Erythroblast (primary cell): ENCODE data around the gene PKMYT1.
A peak's percentile ranks its signal among the peaks of the same experiment; 100 is the strongest.

Source experiments
- DNase-seq, 2 experiments: peaks; one replicate each; lab custom pipeline; 2025; lab: John Stamatoyannopoulos, UW
- GATA1 ChIP-seq: IDR thresholded peaks from 2 replicates; pipeline ENCODE4 v1.6.1; 2011; ENCODE audit warnings: low read depth, mild to moderate bottlenecking, control low read depth, low read length, moderate library complexity
- POLR2A ChIP-seq: IDR thresholded peaks from 2 replicates; pipeline ENCODE4 v1.6.1; 2011; ENCODE audit warnings: mild to moderate bottlenecking, low read length

The PKMYT1 gene

DNA sequence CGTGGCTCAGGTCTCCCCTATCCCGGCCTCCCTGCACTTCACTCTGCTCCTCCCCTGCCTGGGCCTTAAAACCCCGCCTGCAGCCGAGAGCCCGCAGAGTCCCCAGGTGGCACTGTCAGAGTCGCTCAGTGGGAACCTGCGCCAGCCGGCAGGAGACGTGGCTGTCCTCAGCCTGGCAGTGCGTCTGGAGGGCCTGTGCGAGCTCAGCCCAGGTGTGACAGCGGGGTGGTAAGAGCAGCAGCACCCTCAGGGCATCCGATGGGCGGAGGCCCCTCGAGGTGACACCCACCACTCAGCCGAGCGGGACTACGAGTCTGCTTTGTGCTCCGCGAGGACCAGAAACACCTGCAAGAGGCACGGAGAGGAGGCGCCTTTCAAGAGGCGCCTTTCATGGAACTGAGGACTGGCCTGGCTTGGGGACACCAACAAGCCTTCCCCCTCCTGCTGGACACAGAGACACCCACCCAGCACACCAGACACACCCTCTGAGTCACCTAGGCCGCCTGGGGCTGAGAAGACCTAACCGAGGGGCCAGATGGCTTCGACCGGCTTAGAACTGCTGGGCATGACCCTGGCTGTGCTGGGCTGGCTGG lies 32.7 kb upstream of the PKMYT1 start, which contains the start of gene CLDN9:
TSS of gene CLDN9 (plus strand) at position 96 of the 593 bp plus-strand sequence. CDS start at position 536, 440 bp downstream.
- TF ChIP-seq GATA1, result no peak
- TF ChIP-seq POLR2A, result no peak

GRCh38 chr16:3012246-3012645 lies 32.0 kb upstream of the PKMYT1 start:
- no peak for DNase-seq
- TF ChIP-seq GATA1 (no peak), POLR2A (no peak)

More for the DNA sequence above, 32.7 kb upstream of the PKMYT1 start, which contains the start of gene CLDN9:
- no peak for DNase-seq

- TF ChIP-seq GATA1 (no peak), POLR2A (no peak)
- no peak for DNase-seq
Observed at GRCh38 chr16:3010510-3010909, 30.3 kb upstream of the PKMYT1 start.

GRCh38 chr16:3009568-3010390 lies 29.5 kb upstream of the PKMYT1 start:
- no peak for DNase-seq
- TF ChIP-seq GATA1, result no peak
- no peak for TF ChIP-seq POLR2A

GRCh38 chr16:3008690-3009037 lies 28.4 kb upstream of the PKMYT1 start:
- TF ChIP-seq POLR2A (no peak), GATA1 (no peak)
- DNase-seq, result peak; percentile 31 to 50

DNA sequence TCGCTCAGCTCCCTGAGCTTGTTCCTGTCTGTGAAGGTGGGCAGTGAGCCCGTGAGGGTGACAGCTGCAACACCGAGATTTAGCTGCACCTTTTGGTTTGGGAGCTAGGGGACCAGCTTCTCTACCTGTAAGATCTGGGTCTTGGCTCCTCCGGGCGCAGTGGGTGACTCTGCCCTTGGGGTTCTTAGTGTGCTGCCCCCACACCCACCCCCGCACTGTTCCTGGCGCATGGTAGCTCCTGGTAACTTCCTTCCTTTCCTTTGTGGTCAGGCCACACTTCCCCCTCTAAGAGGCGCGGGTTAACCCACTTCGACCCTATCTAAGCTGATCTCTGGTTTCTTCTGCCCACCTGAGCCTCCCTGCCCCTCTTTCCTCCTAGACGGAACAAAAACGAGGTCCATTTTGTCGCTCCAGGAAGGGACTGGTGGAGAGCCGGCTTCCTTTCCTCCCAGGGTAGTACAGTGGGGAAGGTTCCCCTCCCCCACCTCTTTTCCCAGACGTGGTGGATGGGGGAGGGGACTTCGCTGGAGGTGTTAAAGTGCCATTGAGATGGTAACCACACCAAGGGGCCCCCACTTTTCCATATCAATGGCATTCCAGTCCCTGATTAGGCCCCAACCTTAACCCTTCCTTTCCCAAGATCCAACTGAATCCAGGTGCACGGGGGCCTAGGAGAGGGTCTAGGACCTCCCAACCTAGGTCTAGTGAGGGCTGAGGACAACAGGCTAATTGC lies 27.9 kb upstream of the PKMYT1 start:
- peak in 1 of 2 experiments; percentile 23 for DNase-seq
- no peak for TF ChIP-seq GATA1

DNA sequence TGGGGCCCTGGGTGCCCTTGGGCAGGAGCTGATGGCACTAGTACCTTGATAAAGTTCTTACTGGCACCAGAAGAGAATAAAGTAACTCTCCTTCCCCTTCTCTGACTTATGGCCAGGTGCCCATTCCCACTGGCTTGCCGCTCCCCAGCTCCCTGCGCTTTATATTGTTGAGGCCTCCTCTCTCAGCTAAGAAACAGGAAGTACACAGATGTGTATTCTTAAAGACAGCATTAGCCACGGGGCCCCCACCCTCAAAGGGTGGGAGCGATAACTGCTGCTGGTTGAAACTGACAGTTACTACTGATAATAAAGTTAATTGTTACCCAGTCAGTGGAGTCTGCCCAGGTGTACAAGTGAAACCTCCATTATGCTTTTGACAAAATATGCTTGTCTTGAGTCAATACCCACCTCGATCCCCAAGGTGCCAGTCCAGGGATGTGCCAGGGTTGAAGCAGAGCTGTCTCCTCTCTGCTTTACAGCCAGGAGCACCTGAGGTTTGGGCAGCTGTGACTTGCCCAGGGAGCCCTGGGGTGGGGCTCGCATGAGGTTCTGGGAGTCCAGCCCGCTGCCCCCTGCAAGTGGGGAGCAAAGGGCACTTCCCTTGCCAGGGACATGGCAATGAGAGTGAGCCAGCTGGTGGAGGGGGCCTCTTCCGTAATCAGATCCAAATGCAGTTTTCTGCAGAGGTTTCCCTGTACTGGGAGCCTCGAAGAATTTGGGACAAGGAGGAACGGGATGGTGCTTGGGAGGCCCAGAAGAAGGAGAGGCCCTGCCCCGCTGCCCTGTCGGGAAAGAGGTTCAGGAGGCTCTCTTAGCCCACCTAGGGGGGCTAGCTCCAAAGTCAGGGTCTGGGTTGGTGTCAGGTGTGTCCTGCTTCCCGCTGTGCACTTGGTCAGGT lies 27.1 kb upstream of the PKMYT1 start:
- peak; percentile 62 to 76 for DNase-seq
- TF ChIP-seq GATA1 (no peak), POLR2A (peak; percentile 29)

GRCh38 chr16:3004781-3005284 lies 24.6 kb upstream of the PKMYT1 start:
- DNase-seq, result peak; percentile 68 to 70
- no peak for TF ChIP-seq POLR2A
- no peak for TF ChIP-seq GATA1

DNA sequence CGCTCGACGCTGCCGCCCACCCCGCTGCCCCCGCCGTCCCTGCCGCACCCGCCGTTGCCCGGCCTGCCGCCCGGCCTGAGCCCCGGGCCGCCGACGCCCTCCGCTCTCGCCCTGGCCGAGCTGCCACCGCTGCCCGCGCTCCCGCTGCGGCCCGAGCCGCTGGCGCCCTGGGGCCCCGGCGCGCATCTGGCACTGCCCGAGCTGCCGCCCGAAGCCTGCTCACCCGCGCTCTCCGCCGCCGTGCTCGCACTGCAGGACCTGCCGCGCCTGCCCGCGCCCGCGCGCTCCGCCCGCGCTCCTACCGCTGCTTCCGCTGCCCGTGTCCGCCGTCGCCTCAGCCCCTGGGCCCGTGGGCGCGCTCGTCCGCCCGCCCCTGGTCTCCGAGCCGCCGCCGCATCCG lies 24.1 kb upstream of the PKMYT1 start:
- peak; percentile 61 to 66 for DNase-seq
- TF ChIP-seq POLR2A (no peak), GATA1 (no peak)

- TF ChIP-seq POLR2A (peak; percentile 40), GATA1 (no peak)
Observed at GRCh38 chr16:3003582-3004270, 23.5 kb upstream of the PKMYT1 start.

DNA sequence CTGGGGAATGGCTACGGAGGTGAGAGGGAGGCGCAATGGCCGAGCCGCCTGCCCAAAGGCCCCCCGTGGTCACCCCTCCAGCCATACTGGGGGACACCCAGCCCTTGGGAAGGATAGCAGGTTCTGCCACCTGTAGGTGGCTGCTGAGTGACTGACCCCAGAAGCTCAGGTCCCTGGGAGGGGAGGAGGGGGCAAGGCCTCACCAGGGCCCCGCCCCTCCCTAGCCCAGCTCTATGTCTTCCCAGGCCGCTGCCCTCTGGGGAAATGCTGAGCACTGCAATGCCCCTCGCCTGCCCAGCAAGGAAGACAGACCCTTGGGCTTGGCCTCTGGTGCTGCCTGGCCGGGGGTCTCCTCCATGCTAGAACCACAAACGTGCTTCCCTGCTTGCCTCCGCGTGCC lies 21.1 kb upstream of the PKMYT1 start:
- DNase-seq, result no peak
- no peak for TF ChIP-seq POLR2A
- no peak for TF ChIP-seq GATA1

More at GRCh38 chr16:3003582-3004270, 23.5 kb upstream of the PKMYT1 start:
- peak; percentile 100 for DNase-seq

DNA sequence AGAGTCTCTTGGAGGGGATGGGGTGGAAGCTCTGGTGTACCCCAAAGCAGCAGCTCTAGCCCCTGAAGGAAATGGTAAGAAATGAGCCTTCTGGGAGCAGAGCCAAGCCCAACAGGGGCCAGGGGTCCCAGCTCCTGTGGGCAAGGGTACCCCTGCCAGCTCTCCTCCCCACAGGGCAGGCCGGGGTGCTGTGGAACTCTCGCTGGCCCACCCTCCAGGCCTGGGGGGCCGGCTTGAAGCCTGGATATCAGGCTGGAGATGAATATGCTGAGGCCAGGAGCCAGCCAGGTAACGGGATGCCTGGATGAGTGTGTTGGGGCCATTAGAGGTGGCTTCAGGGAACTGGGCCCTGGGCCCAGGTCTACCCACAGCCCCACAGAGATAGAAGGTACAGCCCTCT lies 20.3 kb upstream of the PKMYT1 start:
- DNase-seq, result no peak
- no peak for TF ChIP-seq GATA1
- no peak for TF ChIP-seq POLR2A

- TF ChIP-seq POLR2A (no peak), GATA1 (no peak)
- DNase-seq, result no peak
Observed at GRCh38 chr16:2999929-3000328, 19.7 kb upstream of the PKMYT1 start.
